ENCODE data around the gene NDFIP1. TPM values are rescaled to one million over a fixed set of nuclear protein-coding genes. Genes with fewer than 3 reads are reported as not detected.
A peak's percentile ranks its signal among the peaks of the same experiment; 100 is the strongest.

The NDFIP1 gene
- total RNA-seq, 1 experiment from 2014 or later: 40.7 TPM

GRCh38 chr5:142119051-142119625, 10.6 kb downstream of the NDFIP1 start:
- peaks cover 16% of the 10 kb centered on the region for H3F3A ChIP-seq (ENCODE audit: insufficient read depth, low read depth)
- H3K27ac ChIP-seq: no peak overlapping the region
- H3K4me2 ChIP-seq: no peak overlapping the region
- no peak overlapping the region for H2AFZ ChIP-seq
- peaks cover 18% of the 10 kb centered on the region for H4K20me1 ChIP-seq (ENCODE audit: insufficient read depth)
- CTCF ChIA-PET: no interaction called here
- POLR2A ChIA-PET (ENCODE audit: unreplicated experiment): no interaction called here
- H3K36me3 ChIP-seq (ENCODE audit: low read depth): peaks cover 9% of the 10 kb centered on the region
- no peak for DNase-seq
- H3K9me3 ChIP-seq (ENCODE audit: insufficient read depth, low read depth): no peaks in the 10 kb centered on the region
- no TSS peak for BruUV-seq (replicated peaks)
- TF ChIP-seq EZH2 (IDR thresholded peaks at IDR 0.05; ENCODE audit: low read depth): no peak
- TF ChIP-seq CTCF (conservative IDR thresholded peaks at IDR 0.05): no peak
- intact Hi-C loops (cut with micrococcal nuclease; ENCODE audit: unreplicated experiment): no loop called here
- H3K27me3 ChIP-seq (ENCODE audit: insufficient read depth, low read depth): no peaks in the 10 kb centered on the region
- no peaks in the 10 kb centered on the region for H3K9me2 ChIP-seq (ENCODE audit: insufficient read depth)
- no peak overlapping the region for H3K4me3 ChIP-seq
- H3K79me2 ChIP-seq (ENCODE audit: low read depth): peaks cover 94% of the 10 kb centered on the region
- peaks cover 20% of the 10 kb centered on the region for H3K4me1 ChIP-seq (replicated peaks; ENCODE audit: insufficient read depth)

- H2AFZ ChIP-seq: no peak overlapping the region
- H3F3A ChIP-seq (ENCODE audit: insufficient read depth, low read depth): peaks cover 7% of the 10 kb centered on the region; the same call in 1 of the 2 replicates
- intact Hi-C loops (cut with micrococcal nuclease; ENCODE audit: unreplicated experiment): no loop called here
- H3K36me3 ChIP-seq (ENCODE audit: low read depth): peaks cover 9% of the 10 kb centered on the region
- H3K79me2 ChIP-seq (ENCODE audit: low read depth): peaks cover 94% of the 10 kb centered on the region
- BruUV-seq (replicated peaks): no TSS peak
- H3K9me2 ChIP-seq (ENCODE audit: insufficient read depth): no peaks in the 10 kb centered on the region
- CTCF ChIA-PET: no interaction called here
- no peak overlapping the region for H3K4me2 ChIP-seq
- no peak for DNase-seq
- peak overlapping the region; percentile 37; the same call in 1 of the 2 replicates for H3K27ac ChIP-seq
- peaks cover 19% of the 10 kb centered on the region for H4K20me1 ChIP-seq (ENCODE audit: insufficient read depth)
- H3K4me3 ChIP-seq: no peak overlapping the region
- no peaks in the 10 kb centered on the region for H3K9me3 ChIP-seq (ENCODE audit: insufficient read depth, low read depth)
- H3K4me1 ChIP-seq (replicated peaks; ENCODE audit: insufficient read depth): peaks cover 10% of the 10 kb centered on the region; the same call in 1 of the 2 replicates
- H3K27me3 ChIP-seq (ENCODE audit: insufficient read depth, low read depth): no peaks in the 10 kb centered on the region
- POLR2A ChIA-PET (ENCODE audit: unreplicated experiment): interaction anchor here (0.7 kb wide), 1 partner anchor 142 kb away, joined by 3 read pairs; no protein-coding TSS in a partner anchor
- TF ChIP-seq CTCF (conservative IDR thresholded peaks at IDR 0.05) (no peak), EZH2 (IDR thresholded peaks at IDR 0.05; ENCODE audit: low read depth) (no peak)
Observed at GRCh38 chr5:142120247-142120935, 11.8 kb downstream of the NDFIP1 start.

- H2AFZ ChIP-seq: no peak overlapping the region
- DNase-seq: no peak
- H4K20me1 ChIP-seq (ENCODE audit: insufficient read depth): peaks cover 19% of the 10 kb centered on the region
- no peak overlapping the region for H3K4me3 ChIP-seq
- TF ChIP-seq EZH2 (IDR thresholded peaks at IDR 0.05; ENCODE audit: low read depth) (no peak), CTCF (conservative IDR thresholded peaks at IDR 0.05) (no peak)
- peaks cover 9% of the 10 kb centered on the region for H3K36me3 ChIP-seq (ENCODE audit: low read depth)
- H3K27me3 ChIP-seq (ENCODE audit: insufficient read depth, low read depth): no peaks in the 10 kb centered on the region
- H3K9me3 ChIP-seq (ENCODE audit: insufficient read depth, low read depth): no peaks in the 10 kb centered on the region
- ChIA-PET CTCF (no interaction called here), POLR2A (ENCODE audit: unreplicated experiment) (no interaction called here)
- no peak overlapping the region for H3K27ac ChIP-seq
- H3K4me1 ChIP-seq (replicated peaks; ENCODE audit: insufficient read depth): no peaks in the 10 kb centered on the region
- BruUV-seq (replicated peaks): no TSS peak
- H3K9me2 ChIP-seq (ENCODE audit: insufficient read depth): no peaks in the 10 kb centered on the region
- intact Hi-C loops (cut with micrococcal nuclease; ENCODE audit: unreplicated experiment): no loop called here
- H3F3A ChIP-seq (ENCODE audit: insufficient read depth, low read depth): peaks cover 7% of the 10 kb centered on the region; the same call in 1 of the 2 replicates
- peaks cover 94% of the 10 kb centered on the region for H3K79me2 ChIP-seq (ENCODE audit: low read depth)
- H3K4me2 ChIP-seq: no peak overlapping the region
Observed at GRCh38 chr5:142122121-142122520, 13.5 kb downstream of the NDFIP1 start.
